Measurements from ENCODE around the gene GRAMD1B. TPM values are rescaled to one million over a fixed set of nuclear protein-coding genes. Genes with fewer than 3 reads are reported as not detected.

GRAMD1B gene
- total RNA-seq, 1 donor from 2014 or later, result 8.5 TPM

- H3K27ac Mint-ChIP-seq (ENCODE audit: unreplicated experiment), result no peak overlapping the region
- no peak for DNase-seq (ENCODE audit: low read depth, low spot score)
- no peak overlapping the region for H3K4me3 Mint-ChIP-seq
- no peaks in the 10 kb centered on the region for H3K27me3 Mint-ChIP-seq (ENCODE audit: low read depth)
- H3K4me1 Mint-ChIP-seq, result peaks cover 5% of the 10 kb centered on the region
- H3K9me3 Mint-ChIP-seq, result no peaks in the 10 kb centered on the region
- TF ChIP-seq CTCF (conservative IDR thresholded peaks at IDR 0.05), result no peak
- H3K36me3 Mint-ChIP-seq (ENCODE audit: low read depth), result no peaks in the 10 kb centered on the region
Measured at GRCh38 chr11:123546515-123546914, 116.4 kb downstream of the GRAMD1B start.

GRCh38 chr11:123547180-123547579 lies 117.1 kb downstream of the GRAMD1B start:
- no peaks in the 10 kb centered on the region for H3K36me3 Mint-ChIP-seq (ENCODE audit: low read depth)
- no peak for TF ChIP-seq CTCF (conservative IDR thresholded peaks at IDR 0.05)
- no peak overlapping the region for H3K27ac Mint-ChIP-seq (ENCODE audit: unreplicated experiment)
- H3K4me3 Mint-ChIP-seq, result no peak overlapping the region
- no peaks in the 10 kb centered on the region for H3K27me3 Mint-ChIP-seq (ENCODE audit: low read depth)
- no peaks in the 10 kb centered on the region for H3K9me3 Mint-ChIP-seq
- no peak for DNase-seq (ENCODE audit: low read depth, low spot score)
- peaks cover 5% of the 10 kb centered on the region for H3K4me1 Mint-ChIP-seq

- H3K36me3 Mint-ChIP-seq (ENCODE audit: low read depth), result no peaks in the 10 kb centered on the region
- no peak for DNase-seq (ENCODE audit: low read depth, low spot score)
- H3K27me3 Mint-ChIP-seq (ENCODE audit: low read depth), result no peaks in the 10 kb centered on the region
- no peak overlapping the region for H3K27ac Mint-ChIP-seq (ENCODE audit: unreplicated experiment)
- TF ChIP-seq CTCF (conservative IDR thresholded peaks at IDR 0.05), result no peak
- no peak overlapping the region for H3K4me3 Mint-ChIP-seq
- peaks cover 7% of the 10 kb centered on the region for H3K4me1 Mint-ChIP-seq
- H3K9me3 Mint-ChIP-seq, result no peaks in the 10 kb centered on the region
Measured at GRCh38 chr11:123548774-123549173, 118.7 kb downstream of the GRAMD1B start.

- H3K4me1 Mint-ChIP-seq, result peaks cover 10% of the 10 kb centered on the region
- TF ChIP-seq CTCF (conservative IDR thresholded peaks at IDR 0.05), result no peak
- H3K27ac Mint-ChIP-seq (ENCODE audit: unreplicated experiment), result no peak overlapping the region
Measured at GRCh38 chr11:123549926-123550917, 120.2 kb downstream of the GRAMD1B start.

GRCh38 chr11:123551079-123551478 lies 121.0 kb downstream of the GRAMD1B start:
- no peak for TF ChIP-seq CTCF (conservative IDR thresholded peaks at IDR 0.05)
- DNase-seq (ENCODE audit: low read depth, low spot score), result no peak
- Mint-ChIP-seq H3K27me3 (ENCODE audit: low read depth) (no peaks in the 10 kb centered on the region), H3K4me3 (no peak overlapping the region), H3K27ac (ENCODE audit: unreplicated experiment) (no peak overlapping the region), H3K36me3 (ENCODE audit: low read depth) (no peaks in the 10 kb centered on the region), H3K4me1 (peaks cover 10% of the 10 kb centered on the region), H3K9me3 (peaks cover 4% of the 10 kb centered on the region)

More at GRCh38 chr11:123549926-123550917, 120.2 kb downstream of the GRAMD1B start:
- Mint-ChIP-seq H3K27me3 (ENCODE audit: low read depth) (no peaks in the 10 kb centered on the region), H3K9me3 (peaks cover 4% of the 10 kb centered on the region), H3K4me3 (no peak overlapping the region), H3K36me3 (ENCODE audit: low read depth) (no peaks in the 10 kb centered on the region)
- DNase-seq (ENCODE audit: low read depth, low spot score), result no peak
